GM21367 (cell line): ENCODE data around the gene KAZN.

Experiments
- ATAC-seq: cut with Tn5 transposase; IDR thresholded peaks from one replicate; pipeline ENCODE4 v1.9.1; 2021; ENCODE audit not compliant: unreplicated experiment

Gene KAZN

DNA sequence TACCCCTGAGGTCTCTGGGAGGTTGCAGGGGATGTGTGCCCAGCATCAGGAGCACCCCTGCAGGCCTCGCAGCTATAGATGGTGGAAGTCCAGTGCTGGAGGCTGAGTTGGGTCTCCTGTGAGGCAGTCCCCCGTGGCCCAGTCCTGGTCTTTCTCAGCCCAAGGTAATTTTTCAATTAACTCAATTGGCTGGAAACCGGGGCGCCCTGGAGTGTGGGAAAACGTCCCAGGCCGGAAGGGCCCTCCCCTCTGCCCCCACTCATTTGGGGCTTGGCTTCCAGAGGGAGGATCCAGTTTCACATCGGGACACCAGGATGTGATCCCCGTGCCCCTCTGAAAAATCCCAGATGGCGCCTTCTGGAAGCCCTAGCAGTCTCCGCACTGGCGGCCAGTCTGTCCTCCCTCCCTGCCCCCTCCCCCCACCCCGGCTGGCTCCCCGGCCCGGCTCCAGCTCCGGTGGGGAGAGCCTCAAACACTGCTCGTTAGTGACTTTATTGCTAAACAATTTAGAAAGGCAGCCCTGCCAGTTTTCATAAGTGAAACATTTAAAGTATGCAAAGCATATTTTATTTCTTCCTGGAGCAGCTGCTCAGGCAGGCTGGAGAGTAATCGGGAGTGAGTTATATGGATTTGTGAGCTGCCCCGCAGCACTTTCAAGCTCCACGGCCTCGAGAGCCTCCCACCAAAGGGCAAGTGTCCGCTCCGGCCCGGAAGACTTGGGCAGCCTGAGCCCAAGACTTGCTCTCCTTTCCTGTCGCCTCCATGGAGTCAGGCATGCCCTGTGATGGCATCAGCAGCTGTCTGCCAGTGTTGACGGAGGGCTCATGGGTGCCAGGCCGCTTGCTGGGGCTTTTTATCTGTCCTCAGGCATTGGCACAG lies 346.9 kb downstream of the KAZN start:
- no peak for ATAC-seq

DNA sequence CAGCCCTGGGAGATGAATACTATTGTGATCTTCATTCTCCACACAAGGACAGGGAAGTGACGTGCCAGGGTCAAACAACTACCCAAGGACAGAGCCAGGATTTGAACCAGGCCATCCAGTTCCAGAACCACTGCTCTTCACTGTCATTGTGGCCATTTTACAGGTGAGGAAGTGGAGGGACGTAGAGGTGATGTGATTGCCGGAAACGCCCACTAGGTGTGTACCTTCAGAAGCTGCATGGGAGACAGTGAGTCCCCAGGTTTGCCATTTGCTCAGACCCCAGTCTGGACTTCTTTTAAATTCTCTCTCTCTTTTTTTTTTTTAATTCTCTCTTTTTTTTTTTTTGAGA lies 347.5 kb downstream of the KAZN start:
- ATAC-seq: no peak

DNA sequence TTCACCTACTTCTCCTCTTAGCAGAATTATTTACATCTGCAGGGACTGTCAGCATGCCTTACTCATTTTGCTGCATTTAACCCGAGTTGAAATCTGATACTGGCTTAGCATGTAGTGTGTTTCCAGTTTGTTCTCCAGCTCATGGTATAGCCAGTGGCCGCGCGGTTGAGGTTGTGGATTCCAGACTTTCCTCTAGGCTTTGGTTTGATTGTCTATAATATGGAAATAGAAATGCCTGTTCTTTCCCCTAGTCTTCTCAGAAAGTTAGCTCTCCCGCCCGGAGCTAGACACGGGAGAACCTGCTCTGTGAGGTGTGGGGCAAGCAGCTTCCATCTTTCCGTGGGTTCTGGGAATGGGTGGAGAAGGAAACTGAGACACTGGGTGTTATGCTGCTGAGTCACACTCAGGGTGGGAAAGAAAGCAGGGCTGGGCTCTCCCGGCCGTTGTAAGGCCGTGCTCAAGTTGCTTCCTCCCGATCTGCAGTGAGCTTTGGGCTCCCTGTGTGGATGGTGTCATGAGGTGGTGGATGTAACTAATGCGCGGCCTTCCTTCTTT lies 348.3 kb downstream of the KAZN start:
- ATAC-seq: no peak

DNA sequence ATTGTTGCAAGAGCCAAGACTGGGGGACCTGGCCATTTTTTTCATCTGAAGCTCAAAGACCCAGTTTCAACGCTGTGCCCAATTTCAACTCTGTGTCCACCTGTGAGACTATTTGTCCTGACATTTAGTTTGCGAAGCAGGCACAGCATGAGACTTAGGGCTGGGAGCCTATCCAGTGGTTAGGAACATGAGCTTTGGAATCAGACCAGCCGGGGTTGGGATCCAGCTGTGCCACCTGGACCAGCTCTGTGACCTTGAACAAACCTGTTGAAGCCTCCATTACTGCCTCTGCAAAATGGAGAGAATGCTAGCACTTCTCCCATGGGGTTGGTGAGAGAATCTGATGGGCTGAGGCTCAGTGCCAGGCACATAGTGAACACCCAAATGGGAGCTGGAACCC lies 348.9 kb downstream of the KAZN start:
- no peak for ATAC-seq

DNA sequence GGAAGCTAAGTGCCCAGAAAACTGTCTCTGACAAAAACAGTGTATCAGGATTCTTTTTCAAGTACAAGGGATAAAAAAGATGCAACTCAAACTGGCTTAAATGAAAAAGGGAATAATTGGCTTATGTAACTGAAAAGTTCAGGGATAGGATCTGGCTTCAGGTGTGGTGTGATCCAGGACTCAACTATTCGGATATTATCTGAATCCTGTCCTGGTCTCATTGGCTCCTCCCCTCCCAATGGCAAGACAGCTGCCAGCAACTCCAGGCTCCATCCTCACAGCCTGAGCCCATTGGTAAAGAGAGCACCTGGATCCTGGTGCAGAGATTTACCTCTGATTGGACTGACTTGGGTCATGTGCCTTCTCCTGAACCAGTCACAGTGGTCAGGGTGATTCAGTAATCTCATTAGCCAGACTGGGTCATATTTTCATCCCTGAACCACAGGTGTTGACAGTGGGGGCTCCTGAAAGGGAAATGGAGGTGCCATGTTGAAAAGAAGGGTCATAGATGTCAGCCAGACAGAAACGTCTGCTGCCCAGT lies 349.7 kb downstream of the KAZN start:
- no peak for ATAC-seq

DNA sequence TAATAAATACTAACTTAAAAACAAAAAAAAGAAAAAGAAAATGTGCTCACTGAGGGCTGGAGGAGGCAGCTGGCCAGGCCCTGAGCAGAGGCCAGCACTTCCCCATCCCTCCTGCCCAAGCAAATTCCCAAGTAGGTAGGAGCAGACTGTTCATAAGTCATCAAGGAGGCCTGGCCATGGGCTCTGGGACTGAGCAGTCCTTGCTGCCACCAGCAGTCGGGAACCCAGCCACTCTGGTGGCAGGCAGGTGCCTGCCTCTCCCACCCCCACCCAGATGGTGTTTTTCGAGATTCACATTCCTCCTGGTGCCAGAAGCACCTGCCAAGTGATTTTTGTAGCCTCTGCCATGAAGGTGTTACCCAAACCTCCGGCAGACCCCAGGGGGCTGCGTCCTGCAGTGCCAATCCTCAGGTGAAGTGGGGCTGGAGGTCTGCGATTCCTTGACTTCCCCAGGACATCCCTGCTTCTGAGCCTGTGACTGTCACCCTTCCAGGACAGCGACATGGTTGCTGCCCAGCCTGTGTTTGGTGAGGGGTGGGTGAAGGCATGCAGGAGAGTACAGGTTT lies 350.9 kb downstream of the KAZN start:
- ATAC-seq: no peak

DNA sequence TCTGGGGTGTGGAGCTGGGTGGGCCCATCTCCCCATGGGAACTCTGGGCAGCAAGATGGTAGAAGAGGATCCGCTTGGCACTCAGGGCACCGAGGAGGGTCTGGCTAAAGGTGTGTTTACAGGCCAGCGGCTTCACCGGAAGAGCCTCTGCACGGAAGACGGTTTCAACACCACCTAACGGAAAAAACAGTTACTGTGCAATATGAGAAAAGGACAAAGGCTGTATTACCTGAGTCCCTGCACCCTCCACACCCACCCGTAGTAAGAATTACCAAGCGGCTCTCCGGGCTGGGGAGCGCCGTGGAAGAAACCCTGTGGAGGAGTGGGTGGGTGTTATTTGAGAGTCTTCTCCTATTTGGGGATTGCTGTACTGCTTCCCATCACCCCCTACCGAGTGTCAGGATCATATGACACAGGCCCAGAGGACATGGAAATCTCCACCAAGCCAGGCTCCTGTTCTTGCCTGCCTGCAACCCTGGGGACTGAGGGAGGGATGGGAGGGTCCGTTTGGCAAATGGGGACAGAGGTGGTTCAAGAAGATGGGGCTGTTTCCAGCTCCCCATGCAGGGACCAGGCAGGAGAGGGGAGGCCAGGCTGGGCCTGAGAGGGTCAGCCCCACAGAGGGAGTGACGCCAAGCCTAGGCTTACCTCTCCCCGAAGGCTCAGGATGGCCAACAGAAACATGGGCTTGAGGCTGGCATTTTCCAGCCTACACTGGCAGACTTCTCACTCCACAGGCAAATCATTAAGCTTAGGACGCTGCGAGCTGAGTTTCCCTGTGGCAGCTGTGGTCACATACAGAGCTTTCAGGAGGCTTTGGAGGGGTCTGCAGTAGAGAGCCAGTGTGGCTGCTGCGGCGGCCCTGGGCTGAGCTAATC lies 351.6 kb downstream of the KAZN start:
- no peak for ATAC-seq

DNA sequence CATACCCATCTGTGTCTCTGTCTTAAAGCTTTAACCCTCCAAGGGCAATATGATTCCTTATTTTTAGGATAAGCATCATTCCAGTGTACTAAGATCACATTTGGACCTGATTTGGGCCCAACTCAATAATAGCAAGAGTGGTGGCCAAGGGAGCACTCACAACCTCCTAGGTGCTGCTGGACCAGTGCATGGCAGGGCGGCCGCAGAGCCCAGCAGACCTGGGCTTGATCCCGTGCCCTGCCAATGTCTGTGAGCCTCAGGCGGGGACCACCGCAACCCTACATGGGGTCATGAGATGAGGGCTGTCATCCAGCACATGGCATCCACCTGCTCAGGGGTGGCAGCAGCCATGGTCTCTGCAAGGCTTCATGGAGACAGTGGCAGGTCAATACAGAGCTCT lies 353.3 kb downstream of the KAZN start:
- ATAC-seq: no peak

DNA sequence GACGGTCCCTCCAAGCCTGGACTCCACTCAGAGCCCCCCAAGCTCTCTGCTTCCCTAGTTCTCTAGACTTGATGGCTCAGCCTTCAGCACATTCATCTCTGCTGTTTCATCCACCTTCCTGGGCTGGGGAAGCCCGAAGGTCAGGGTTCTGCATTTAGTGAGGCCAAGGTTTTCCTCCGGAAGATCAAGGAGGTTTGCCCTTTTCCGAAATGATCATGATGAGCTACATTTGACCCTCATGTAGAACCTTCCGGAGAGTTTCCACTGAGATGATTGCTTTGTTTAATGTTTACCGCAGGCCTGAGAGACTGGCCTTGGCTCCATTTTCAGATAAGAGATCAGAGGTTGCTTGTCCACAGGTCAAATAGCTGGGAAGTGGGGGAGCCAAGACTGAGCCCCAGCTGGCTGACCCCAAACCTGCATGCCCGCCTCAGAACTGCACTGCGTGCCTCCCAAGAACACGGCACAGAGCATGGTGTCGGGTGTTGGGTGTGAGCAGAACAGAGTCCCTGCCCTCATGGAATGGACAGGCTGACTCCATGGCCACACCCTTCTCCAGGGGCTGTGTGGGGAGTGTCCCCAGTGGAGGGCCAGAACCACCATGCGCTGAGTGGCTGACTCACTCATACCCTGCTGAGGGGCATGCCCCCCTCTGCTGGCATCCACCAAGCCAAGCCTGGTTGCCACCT lies 354.3 kb downstream of the KAZN start:
- ATAC-seq: no peak

DNA sequence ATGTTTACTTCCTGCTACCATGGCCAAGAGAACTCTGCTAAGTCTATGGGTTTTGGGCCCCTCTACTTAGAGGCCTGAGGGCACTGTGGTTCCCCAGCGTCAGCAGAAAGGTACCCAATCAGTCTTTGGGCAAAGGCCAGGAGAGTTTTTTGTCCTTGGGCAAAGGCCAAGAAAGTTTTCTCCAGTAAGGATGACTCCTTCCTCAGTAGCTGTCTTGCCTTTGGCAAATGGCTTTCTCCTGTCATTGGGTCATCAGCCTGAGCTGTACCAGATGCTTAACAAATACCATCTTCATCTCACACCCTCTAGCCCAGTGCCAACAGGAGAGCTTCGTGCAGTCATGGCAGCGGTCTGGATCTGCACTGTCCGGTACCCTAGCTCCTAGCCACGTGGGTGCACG lies 355.7 kb downstream of the KAZN start:
- ATAC-seq: no peak

DNA sequence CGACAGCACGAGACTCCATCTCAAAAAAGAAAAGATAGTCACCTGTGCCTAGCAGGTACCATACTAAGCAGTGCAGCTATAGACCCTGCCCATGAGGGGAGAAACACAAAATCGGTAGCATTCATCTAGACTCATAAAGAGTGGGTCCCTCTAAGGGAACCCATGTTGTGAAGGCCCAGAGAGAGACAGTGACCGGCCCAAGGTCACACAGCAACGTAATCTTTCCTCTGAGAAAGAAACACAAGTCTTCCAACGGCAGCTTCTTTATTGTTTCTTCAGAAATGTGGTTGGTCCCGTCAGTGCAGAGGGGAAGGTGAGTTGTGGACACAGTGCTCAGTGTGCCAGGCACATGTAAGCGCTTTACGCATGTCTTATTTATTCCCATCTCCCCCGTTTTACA lies 356.4 kb downstream of the KAZN start:
- ATAC-seq: no peak

DNA sequence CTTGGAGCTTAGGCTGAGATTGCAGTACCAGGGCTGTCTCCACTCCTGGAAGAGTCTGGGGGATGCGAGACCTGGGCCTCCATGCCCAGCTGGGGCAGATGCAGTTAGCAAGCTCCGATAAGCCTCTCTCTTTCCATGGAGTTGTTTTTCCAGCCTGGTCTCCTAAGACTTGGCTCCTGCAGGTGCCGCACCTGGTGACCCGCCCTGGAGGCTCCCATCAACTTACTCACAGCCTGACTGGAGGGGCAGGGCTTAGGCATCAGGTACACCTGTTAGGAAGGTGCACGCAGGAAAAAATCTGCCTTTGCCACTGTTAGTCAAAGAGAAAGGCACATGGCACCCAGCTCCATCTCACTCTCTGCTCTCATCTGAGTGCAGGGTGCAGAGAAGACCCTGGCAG lies 356.9 kb downstream of the KAZN start:
- ATAC-seq: no peak

DNA sequence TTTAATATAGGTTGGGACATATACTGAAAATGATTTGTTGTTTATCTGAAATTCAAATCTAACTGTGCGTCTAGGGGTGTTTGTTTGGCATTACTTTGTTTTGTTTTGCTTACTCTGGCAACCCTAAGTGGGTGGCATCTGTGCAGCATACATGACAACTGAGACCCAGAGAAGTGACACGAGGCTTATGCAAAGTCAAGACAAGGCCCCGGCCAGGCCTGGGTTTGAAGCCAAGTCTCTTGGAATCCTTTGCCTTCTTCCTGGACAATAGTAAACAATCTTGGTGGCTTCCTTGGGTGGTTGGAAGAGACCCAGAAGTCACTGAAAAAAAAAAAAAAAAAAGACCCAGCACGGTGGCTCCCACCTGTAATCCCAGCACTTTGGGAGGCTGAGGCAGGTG lies 357.5 kb downstream of the KAZN start:
- ATAC-seq: no peak

DNA sequence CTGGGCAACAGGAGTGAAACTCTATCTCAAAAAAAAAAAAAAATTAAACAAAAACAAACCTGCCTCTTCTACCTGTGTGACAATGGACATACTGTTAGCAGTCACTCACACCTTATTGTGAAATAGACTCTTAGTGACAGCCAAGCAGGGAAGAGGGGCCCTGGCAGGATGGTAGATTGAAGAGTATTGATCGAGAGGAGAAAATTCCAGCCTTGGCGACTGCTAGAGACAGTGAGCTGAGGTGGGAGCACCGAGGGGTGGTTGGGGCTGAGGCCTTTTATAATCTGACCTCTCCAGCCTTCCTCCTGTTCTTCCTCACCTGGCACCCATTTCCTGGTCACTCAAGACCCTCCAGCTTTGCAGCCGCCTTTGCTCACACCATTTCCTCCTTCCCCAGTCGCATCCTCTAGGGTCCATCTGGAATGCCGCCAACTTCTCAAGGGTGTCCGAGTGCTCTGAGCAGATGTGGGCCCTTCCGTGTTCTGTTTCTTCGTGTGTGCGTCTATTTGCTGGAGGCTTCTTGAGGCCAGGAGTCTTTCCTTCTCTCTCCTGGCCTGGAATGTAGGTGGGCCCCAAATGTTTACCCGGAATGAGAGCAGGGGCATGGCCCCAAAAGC lies 358.2 kb downstream of the KAZN start:
- ATAC-seq: no peak

DNA sequence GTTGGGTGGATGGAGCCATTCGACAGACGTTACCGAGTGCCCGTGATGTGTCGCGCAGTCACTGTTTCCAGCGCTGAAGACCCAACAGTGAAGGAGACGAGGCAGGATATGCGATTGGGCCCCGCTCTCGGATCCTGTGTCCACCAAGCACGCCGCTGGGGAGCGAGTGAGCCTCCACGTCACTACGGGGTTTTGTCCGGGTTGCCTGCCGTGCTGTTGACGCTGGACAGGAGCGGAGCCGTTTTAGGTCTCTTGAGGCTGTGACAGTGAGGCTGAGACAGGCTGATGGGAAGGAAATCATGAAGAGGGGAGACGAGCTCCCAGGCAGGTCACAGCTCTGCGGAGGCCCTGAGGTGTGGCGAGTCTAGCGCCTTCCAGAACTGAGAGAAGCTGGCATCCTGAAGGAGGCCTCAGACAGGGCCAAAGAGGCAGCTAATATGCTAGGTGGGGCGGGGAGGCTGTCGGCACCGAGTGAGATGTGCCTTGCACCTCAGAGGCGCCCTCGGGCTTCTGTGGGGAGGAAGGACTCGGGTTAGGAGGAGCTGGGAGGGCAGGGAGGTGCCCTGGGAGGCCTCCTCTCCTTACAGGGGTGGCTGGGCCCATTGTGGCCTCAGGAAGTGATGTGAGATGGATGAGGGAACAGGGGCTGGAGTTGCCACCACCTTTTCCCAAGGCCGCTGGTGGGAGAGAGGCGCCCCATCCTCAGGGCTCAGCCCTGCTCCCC lies 359.1 kb downstream of the KAZN start:
- ATAC-seq: no peak

DNA sequence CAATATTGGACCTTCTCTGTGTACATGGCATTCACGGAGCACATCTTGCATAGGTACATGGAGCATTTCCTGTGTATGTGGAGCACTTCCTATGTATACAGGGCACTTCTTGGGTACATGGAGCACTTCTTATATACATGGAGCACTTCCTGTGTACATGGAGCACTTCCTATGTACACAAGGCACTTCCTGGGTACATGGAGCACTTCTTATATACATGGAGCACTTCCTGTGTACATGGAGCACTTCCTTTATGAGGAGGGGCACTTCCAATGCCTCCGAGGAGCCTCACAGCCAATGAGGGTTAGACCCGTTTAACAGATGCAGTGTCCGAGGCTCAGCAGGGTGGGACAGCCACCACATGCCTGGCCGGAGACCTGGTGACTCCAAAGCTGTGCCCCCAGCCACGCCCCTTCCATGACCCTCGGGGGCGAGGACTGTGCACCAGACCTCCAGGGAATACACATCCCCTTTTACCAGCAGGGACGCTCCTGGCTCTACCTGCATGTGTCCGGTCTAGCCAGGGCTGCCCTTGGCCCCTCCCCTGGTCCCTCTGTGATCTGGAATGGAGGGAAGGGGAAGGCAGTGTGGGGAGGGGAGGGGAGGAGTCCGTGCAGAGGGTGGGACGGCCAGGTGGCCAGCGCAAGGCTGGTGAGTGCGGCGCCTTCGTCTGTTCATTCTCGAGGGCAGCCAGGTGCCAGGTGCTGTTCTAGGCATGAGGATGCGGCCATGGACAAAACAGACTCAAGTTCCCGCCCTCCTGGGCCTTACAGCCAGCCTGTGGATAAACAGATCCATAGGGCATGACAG lies 360.0 kb downstream of the KAZN start:
- no peak for ATAC-seq

DNA sequence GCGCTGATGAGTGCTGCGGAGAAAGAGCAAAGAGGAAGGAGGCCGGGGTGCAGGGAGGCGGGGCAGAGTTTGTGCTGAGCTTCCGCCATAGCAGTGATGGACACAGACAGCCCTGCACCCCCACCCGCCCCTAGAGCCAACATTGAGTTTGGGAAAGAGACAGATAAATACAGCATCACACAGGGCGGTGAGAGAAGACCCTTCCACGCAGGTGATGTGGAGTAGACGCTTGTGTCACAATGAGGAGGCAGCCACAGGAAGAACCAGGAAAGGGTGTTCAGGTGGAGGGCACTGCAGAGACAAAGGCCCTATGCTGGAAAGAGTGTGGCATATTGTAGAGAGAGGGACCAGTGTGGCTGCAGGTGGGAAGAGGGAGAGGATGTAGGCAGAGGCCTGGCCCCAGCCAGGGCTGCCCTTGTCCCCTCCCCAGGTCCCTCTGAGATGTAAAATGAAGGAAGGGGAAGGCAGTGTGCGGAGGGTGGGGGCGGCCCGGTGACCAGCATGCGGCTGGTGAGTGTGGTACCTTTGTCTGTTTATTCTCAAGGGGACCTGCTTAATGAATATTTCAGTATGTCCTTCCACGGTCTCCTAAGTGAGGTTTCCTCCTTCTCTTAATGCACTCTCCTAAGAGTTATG lies 360.7 kb downstream of the KAZN start:
- ATAC-seq: no peak

DNA sequence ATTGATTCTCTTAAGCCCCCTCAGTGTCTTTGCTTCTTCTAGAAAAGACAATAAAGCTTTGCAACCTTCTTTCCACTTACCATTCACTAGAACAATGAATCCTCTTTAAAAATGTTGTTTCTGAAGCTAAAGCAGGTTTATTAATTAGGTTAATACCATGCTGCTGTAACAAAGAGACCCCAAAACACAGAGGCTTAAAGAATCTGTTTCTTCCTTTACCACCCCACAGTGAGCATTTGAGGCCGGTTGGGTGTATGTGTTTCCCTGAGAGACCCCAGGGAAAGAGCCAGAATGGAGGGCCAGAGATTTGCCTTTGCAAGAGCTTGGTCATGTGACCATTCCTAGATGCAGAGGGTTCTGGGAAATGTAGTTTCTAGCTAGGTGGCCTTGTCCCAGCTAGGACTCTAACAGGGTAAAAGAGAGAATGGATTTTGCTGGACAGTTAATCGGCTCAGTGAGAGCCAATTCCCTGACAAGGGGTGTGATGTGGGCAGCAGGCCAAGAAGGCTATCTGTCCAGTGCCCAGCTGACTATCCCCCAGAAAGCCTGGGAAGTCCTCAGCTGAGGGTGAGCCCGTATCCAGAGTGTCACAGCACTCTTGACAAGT lies 363.3 kb downstream of the KAZN start:
- ATAC-seq: no peak
